ENCODE data around the gene VEGFB. TPM values are rescaled to one million over a fixed set of nuclear protein-coding genes. Genes with fewer than 3 reads are reported as not detected.

The VEGFB gene
- polyA plus RNA-seq, 2 of the 4 experiments (the other 2 are of a cell fraction) = 6.8 to 26.5 TPM

DNA sequence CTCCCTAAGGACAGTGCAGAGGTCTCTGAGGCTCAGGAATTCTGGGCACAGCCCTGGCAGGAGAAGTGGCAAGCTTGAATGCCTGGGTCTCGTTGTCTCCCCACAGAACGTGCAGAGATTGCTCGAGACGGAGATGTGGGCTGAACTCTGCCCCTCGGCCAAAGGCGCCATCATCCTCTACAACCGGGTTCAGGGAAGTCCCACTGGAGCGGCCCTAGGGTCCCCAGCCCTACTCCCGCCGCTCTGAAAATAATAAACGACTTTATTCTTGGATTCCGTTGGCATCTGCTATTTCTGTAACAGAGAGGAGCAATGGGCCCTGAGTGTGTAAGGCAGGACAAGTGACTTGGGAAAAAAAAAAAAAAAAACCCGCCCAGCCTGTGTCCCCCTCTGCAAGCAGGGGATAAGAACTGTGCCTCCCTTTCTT, 4.6 kb upstream of the VEGFB start:
- DNase-seq (ENCODE audit: low read depth in 1 of 2, low spot score in 1 of 2) = no peak
- H3K4me3 ChIP-seq = peak overlapping the region; percentile 94
- H3K4me2 ChIP-seq = peak overlapping the region; percentile 98
- H3K4me1 ChIP-seq = peaks cover 45% of the 10 kb centered on the region
- H3K9me3 ChIP-seq = no peaks in the 10 kb centered on the region
- ChIA-PET CTCF (interaction anchor here (19.9 kb wide), 1 partner anchor 27 kb away, joined by 254 read pairs; the partner anchor contains the start of gene FERMT3), POLR2A (interaction anchor here (1.0 kb wide), 1 partner anchor 11 kb away, joined by 5 read pairs; the partner anchor contains the start of gene FKBP2)
- 77% methylated on average over 13 of the region's 13 CpGs for WGBS (ENCODE audit: missing lambda C conversion rate)
- TF ChIP-seq BHLHE40 (IDR thresholded peaks at IDR 0.05; ENCODE audit: low read depth, low read length) (no peak), RCOR1 (IDR thresholded peaks at IDR 0.05; ENCODE audit: low read depth, low read length) (no peak), POLR2A (IDR thresholded peaks at IDR 0.05; ENCODE audit: low read length) (no peak), ZC3H11A (IDR thresholded peaks at IDR 0.05) (no peak), EHF (CRISPR knock-in tag; IDR thresholded peaks at IDR 0.05) (no peak), TP53 (CRISPR knock-in tag; IDR thresholded peaks at IDR 0.05) (no peak), MYC (IDR thresholded peaks at IDR 0.05; ENCODE audit: borderline replicate concordance, low read length) (no peak), KDM1A (IDR thresholded peaks at IDR 0.05; ENCODE audit: low read depth) (no peak), ZFP36 (IDR thresholded peaks at IDR 0.05; ENCODE audit: borderline replicate concordance, partially characterized antibody) (no peak), ESRRA (IDR thresholded peaks at IDR 0.05; ENCODE audit: borderline replicate concordance, low read length) (no peak), CHD4 (IDR thresholded peaks at IDR 0.05; ENCODE audit: borderline replicate concordance) (no peak), FOSB (CRISPR knock-in tag; IDR thresholded peaks at IDR 0.05) (no peak), NR3C1 (IDR thresholded peaks at IDR 0.05) (no peak), RNF2 (IDR thresholded peaks at IDR 0.05; ENCODE audit: borderline replicate concordance, low read depth) (no peak), CBX8 (IDR thresholded peaks at IDR 0.05) (no peak), JUN (IDR thresholded peaks at IDR 0.05) (no peak)
- TF ChIP-seq, protein P1, sequence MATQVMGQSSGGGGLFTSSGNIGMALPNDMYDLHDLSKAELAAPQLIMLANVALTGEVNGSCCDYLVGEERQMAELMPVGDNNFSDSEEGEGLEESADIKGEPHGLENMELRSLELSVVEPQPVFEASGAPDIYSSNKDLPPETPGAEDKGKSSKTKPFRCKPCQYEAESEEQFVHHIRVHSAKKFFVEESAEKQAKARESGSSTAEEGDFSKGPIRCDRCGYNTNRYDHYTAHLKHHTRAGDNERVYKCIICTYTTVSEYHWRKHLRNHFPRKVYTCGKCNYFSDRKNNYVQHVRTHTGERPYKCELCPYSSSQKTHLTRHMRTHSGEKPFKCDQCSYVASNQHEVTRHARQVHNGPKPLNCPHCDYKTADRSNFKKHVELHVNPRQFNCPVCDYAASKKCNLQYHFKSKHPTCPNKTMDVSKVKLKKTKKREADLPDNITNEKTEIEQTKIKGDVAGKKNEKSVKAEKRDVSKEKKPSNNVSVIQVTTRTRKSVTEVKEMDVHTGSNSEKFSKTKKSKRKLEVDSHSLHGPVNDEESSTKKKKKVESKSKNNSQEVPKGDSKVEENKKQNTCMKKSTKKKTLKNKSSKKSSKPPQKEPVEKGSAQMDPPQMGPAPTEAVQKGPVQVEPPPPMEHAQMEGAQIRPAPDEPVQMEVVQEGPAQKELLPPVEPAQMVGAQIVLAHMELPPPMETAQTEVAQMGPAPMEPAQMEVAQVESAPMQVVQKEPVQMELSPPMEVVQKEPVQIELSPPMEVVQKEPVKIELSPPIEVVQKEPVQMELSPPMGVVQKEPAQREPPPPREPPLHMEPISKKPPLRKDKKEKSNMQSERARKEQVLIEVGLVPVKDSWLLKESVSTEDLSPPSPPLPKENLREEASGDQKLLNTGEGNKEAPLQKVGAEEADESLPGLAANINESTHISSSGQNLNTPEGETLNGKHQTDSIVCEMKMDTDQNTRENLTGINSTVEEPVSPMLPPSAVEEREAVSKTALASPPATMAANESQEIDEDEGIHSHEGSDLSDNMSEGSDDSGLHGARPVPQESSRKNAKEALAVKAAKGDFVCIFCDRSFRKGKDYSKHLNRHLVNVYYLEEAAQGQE (IDR thresholded peaks at IDR 0.05) = no peak
- TF ChIP-seq, protein P2, sequence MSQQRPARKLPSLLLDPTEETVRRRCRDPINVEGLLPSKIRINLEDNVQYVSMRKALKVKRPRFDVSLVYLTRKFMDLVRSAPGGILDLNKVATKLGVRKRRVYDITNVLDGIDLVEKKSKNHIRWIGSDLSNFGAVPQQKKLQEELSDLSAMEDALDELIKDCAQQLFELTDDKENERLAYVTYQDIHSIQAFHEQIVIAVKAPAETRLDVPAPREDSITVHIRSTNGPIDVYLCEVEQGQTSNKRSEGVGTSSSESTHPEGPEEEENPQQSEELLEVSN (IDR thresholded peaks at IDR 0.05; ENCODE audit: borderline replicate concordance, low read depth) = no peak
- no peak for FAIRE-seq
- H3K27ac ChIP-seq = peak overlapping the region; percentile 94 to 95; a peak in 5 of 6 replicates
- ATAC-seq = no peak

DNA sequence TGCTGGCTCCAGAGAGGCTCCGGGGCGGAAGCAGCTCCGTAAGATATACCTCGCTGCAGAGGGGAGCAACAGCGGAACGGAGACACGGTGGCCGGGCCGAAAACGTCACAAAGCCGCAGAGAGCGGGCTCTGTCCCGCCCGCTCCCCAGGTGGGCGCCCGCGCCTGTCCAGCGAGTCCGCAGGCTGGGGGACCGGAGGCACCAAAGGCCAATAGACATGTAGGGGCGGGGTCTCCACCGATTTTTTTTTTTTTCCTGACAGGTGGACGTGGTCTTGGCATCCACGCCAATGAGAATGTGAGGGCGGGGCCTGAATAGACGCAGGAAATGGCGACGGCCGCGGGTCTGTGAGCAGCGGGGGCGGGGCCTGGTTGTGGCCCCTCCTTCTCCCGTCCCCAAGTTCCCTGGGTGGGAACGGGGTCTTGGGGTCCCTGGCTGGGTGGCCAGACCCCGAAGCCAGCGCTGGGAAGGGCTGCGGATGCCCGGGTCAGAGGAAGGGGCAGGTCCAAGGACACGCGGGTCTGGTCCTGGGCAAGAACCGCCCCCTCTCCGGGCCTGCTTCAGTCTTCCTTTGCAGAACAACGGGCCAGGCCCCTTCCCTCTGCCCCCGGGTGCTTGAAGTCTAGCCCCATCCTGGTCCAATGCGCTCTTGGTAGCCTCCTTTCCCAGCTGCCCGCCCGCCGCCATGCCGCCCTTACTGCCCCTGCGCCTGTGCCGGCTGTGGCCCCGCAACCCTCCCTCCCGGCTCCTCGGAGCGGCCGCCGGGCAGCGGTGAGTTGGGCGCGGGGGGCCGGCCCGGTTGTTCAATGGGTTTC, 4.0 kb upstream of the VEGFB start, which contains the start of gene DNAJC4:
TSS of gene DNAJC4 (plus strand) at position 378 of the 814 bp plus-strand sequence. CDS start at position 685, 307 bp downstream.
- FAIRE-seq = no peak
- Histone ChIP-seq H3K4me2 (peak within 1 kb of the TSS; percentile 98), H3K4me1 (peaks cover 42% of the 10 kb centered on the region), H3K27ac (peak within 1 kb of the TSS; percentile 94 to 95), H3K9me3 (no peaks in the 10 kb centered on the region), H3K4me3 (peak within 1 kb of the TSS; percentile 94)
- peak; percentile 35 to 64 for ATAC-seq
- 3% methylated on average over 46 of the region's 62 CpGs for WGBS (ENCODE audit: missing lambda C conversion rate)
- DNase-seq (ENCODE audit: low read depth in 1 of 2, low spot score in 1 of 2) = peak; percentile 77 to 91
- CTCF ChIA-PET = interaction anchor here (1.5 to 19.9 kb wide), 2 partner anchors 27 to 74 kb away, joined by 4 to 254 read pairs; partner anchors contain the start of gene FERMT3
- POLR2A ChIA-PET = interaction anchor here (1.0 kb wide), 1 partner anchor 11 kb away, joined by 5 read pairs; the partner anchor contains the start of gene FKBP2
- TF ChIP-seq EHMT2 (IDR thresholded peaks at IDR 0.05; ENCODE audit: low read depth) (no peak), GATA3 (IDR thresholded peaks at IDR 0.05; ENCODE audit: borderline replicate concordance) (no peak), TP53 (CRISPR knock-in tag; IDR thresholded peaks at IDR 0.05) (no peak), ESRRA (IDR thresholded peaks at IDR 0.05; ENCODE audit: borderline replicate concordance, low read length) (no peak), ZFP36 (IDR thresholded peaks at IDR 0.05; ENCODE audit: borderline replicate concordance, partially characterized antibody) (no peak), CBX2 (IDR thresholded peaks at IDR 0.05; ENCODE audit: borderline replicate concordance, low read depth) (no peak), HEYL (CRISPR knock-in tag; IDR thresholded peaks at IDR 0.05) (no peak), POLR2A (IDR thresholded peaks at IDR 0.05; ENCODE audit: low read length) (peak; percentile 36), EHF (CRISPR knock-in tag; IDR thresholded peaks at IDR 0.05) (no peak), CBX8 (IDR thresholded peaks at IDR 0.05) (no peak), EP300 (IDR thresholded peaks at IDR 0.05) (no peak), HOXB13 (CRISPR knock-in tag; IDR thresholded peaks at IDR 0.05; ENCODE audit: low read depth) (no peak), JUN (IDR thresholded peaks at IDR 0.05) (peak in 1 of 2 experiments; percentile 52; a peak in 2 of 5 replicates), JUNB (IDR thresholded peaks at IDR 0.05) (no peak), RARB (CRISPR knock-in tag; IDR thresholded peaks at IDR 0.05) (no peak), HOXA7 (CRISPR knock-in tag; IDR thresholded peaks at IDR 0.05) (no peak), BHLHE40 (IDR thresholded peaks at IDR 0.05; ENCODE audit: low read depth, low read length) (no peak)
- TF ChIP-seq, protein P3, sequence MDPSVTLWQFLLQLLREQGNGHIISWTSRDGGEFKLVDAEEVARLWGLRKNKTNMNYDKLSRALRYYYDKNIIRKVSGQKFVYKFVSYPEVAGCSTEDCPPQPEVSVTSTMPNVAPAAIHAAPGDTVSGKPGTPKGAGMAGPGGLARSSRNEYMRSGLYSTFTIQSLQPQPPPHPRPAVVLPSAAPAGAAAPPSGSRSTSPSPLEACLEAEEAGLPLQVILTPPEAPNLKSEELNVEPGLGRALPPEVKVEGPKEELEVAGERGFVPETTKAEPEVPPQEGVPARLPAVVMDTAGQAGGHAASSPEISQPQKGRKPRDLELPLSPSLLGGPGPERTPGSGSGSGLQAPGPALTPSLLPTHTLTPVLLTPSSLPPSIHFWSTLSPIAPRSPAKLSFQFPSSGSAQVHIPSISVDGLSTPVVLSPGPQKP (IDR thresholded peaks at IDR 0.05; ENCODE audit: low read depth, low read length) = no peak
- TF ChIP-seq, protein P4, sequence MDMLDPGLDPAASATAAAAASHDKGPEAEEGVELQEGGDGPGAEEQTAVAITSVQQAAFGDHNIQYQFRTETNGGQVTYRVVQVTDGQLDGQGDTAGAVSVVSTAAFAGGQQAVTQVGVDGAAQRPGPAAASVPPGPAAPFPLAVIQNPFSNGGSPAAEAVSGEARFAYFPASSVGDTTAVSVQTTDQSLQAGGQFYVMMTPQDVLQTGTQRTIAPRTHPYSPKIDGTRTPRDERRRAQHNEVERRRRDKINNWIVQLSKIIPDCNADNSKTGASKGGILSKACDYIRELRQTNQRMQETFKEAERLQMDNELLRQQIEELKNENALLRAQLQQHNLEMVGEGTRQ (IDR thresholded peaks at IDR 0.05) = no peak
- TF ChIP-seq, protein P2 (IDR thresholded peaks at IDR 0.05; ENCODE audit: borderline replicate concordance, low read depth) = no peak

Measured in A549 (cell line).